Measurements from ENCODE around the gene PRPH.

The PRPH gene

DNA sequence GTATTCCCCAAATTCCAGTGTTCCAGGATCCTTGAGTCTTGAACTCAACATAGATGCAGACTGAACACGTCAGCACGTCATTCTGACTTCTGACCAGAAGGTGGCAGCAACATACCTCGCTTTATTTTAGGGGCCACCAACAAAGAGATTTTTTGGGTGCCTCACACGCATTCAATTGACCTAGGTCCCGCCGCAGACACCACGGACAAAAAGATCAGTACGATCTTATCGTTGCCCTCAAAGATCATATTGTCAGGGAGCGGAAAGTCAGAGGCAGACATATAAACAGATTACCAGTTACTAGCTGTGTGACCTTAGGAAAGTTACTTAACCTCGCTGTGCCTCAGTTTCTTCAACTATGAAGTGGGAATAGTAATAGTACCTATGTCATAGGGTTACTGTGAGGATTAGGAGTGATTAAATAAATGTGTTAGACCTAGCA is 6.5 kb upstream of the PRPH start:
- Histone ChIP-seq H3K9me3 (no peaks in the 10 kb centered on the region), H4K20me1 (no peaks in the 10 kb centered on the region; the same call in 1 of the 2 replicates), H3K27me3 (peaks cover 14% of the 10 kb centered on the region), H3K4me3 (no peak overlapping the region), H3K4me2 (no peak overlapping the region), H3K9ac (no peak overlapping the region), H3K4me1 (0 out of 2 replicates have a peak, but pooled peaks cover 4% of the 10 kb centered on the region), H3K27ac (no peak overlapping the region), H3K36me3 (no peaks in the 10 kb centered on the region)
- no peak for TF ChIP-seq Cebpa-rat (IDR thresholded peaks at IDR 0.05)

DNA sequence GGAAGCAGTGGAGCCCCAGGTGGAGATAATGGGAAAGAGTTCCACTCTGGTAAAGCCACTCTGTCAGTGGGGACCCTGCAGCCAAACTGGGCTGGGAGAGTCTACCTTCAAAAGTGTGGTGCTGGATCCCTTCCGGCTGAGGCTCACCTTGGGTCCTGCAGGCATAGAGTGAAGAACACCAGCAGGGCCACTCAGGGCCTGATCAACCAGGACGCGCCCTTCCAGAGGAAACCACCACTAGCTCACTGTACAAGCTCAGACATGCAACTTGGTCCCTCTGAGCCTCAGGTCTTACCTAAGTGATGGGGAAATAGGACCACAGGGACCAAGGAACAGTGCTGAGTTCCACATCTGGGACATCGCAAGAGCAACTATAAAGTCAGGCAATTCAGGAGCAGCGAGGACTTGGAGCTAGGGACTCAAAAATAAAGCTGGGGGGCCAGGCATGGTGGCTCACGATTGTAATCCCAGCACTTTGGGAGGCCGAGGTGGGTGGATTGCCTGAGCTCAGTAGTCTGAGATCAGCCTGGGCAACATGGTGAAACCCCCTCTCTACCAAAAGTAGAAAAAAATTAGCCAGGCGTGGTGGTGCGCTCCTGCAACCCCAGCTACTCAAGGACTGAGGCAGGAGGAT is 5.9 kb upstream of the PRPH start:
- Histone ChIP-seq H3K4me1 (0 out of 2 replicates have a peak, but pooled peaks cover 7% of the 10 kb centered on the region), H4K20me1 (peaks cover under 1% of the 10 kb centered on the region; the same call in 1 of the 2 replicates), H3K9me3 (no peaks in the 10 kb centered on the region), H3K27me3 (peaks cover 20% of the 10 kb centered on the region), H3K4me2 (no peak overlapping the region), H3K4me3 (no peak overlapping the region), H3K9ac (no peak overlapping the region), H3K27ac (no peak overlapping the region), H3K36me3 (no peaks in the 10 kb centered on the region)
- no peak for TF ChIP-seq Cebpa-rat (IDR thresholded peaks at IDR 0.05)

- no peak for TF ChIP-seq Cebpa-rat (IDR thresholded peaks at IDR 0.05)
Measured at GRCh38 chr12:49292729-49293055, 2.3 kb upstream of the PRPH start.

GRCh38 chr12:49293056-49293956 is 1.6 kb upstream of the PRPH start:
- no peak overlapping the region for H3K27ac ChIP-seq
- no peaks in the 10 kb centered on the region for H3K9me3 ChIP-seq
- TF ChIP-seq Cebpa-rat (IDR thresholded peaks at IDR 0.05), result no peak
- peaks cover 62% of the 10 kb centered on the region for H3K27me3 ChIP-seq
- H3K4me2 ChIP-seq, result no peak overlapping the region
- no peak overlapping the region for H3K9ac ChIP-seq
- peaks cover 34% of the 10 kb centered on the region for H3K4me1 ChIP-seq
- no peaks in the 10 kb centered on the region for H3K36me3 ChIP-seq
- H3K4me3 ChIP-seq, result no peak overlapping the region
- peaks cover 31% of the 10 kb centered on the region for H4K20me1 ChIP-seq

More at GRCh38 chr12:49292729-49293055, 2.3 kb upstream of the PRPH start:
- Histone ChIP-seq H3K36me3 (no peaks in the 10 kb centered on the region), H3K27me3 (peaks cover 56% of the 10 kb centered on the region), H3K4me3 (no peak overlapping the region), H3K4me2 (no peak overlapping the region), H3K27ac (no peak overlapping the region), H3K4me1 (peaks cover 34% of the 10 kb centered on the region), H4K20me1 (peaks cover 31% of the 10 kb centered on the region), H3K9ac (no peak overlapping the region), H3K9me3 (no peaks in the 10 kb centered on the region)

- Histone ChIP-seq H3K27ac (no peak overlapping the region), H3K4me3 (no peak overlapping the region; the same call in 1 of the 2 replicates), H3K4me2 (peak overlapping the region; percentile 75)
Measured at GRCh38 chr12:49294086-49294803, 702 bp upstream of the PRPH start.

GRCh38 chr12:49294804-49295081 is 204 bp upstream of the PRPH start:
- H3K36me3 ChIP-seq, result no peaks in the 10 kb centered on the region
- peaks cover 31% of the 10 kb centered on the region for H4K20me1 ChIP-seq
- H3K9me3 ChIP-seq, result no peaks in the 10 kb centered on the region
- H3K27ac ChIP-seq, result no peak overlapping the region
- H3K27me3 ChIP-seq, result peaks cover 71% of the 10 kb centered on the region
- peak overlapping the region; percentile 50 for H3K4me3 ChIP-seq
- H3K9ac ChIP-seq, result no peak overlapping the region
- no peak for TF ChIP-seq Cebpa-rat (IDR thresholded peaks at IDR 0.05)
- peak overlapping the region; percentile 75 for H3K4me2 ChIP-seq
- H3K4me1 ChIP-seq, result peaks cover 34% of the 10 kb centered on the region

More at GRCh38 chr12:49294086-49294803, 702 bp upstream of the PRPH start:
- Histone ChIP-seq H3K36me3 (no peaks in the 10 kb centered on the region), H3K4me1 (peaks cover 34% of the 10 kb centered on the region), H4K20me1 (peaks cover 31% of the 10 kb centered on the region), H3K27me3 (peaks cover 71% of the 10 kb centered on the region), H3K9ac (no peak overlapping the region), H3K9me3 (no peaks in the 10 kb centered on the region)
- TF ChIP-seq Cebpa-rat (IDR thresholded peaks at IDR 0.05), result no peak

DNA sequence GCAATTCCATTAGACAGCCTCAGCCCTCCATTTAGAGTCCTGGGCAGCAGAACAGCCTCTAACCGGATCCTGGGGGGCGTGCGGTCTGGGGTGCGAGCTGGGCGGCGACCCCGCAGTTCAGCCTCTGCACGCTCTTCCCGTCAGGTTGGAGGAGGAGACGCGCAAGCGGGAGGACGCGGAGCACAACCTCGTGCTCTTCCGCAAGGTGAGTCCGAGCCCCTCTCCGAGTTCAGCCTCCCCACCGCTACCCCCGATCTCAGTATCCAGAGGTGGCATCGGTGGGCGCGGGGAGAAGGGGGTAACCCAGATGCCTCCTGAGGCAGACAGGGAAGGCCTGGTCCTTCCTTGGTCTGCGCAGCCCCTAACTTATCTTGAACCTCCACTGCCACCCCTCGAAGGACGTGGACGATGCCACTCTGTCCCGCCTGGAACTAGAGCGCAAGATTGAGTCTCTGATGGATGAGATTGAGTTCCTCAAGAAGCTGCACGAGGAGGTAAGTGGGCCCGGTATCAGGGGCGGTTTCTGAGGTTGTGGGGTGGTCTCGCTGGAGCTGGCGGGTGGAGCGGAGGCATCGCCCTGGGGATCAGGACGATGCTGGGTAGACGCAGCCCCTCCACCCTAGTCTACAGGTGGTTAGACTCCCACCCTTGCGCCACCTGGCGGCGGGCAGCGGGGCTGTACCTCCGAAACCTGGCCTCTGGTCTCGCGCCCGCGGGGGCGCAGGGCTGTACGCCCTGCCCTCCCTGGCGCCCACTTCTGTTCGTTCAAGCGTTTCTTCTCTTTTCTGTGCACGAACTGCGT is 1.3 kb downstream of the PRPH start:
- Histone ChIP-seq H3K4me2 (peak overlapping the region; percentile 75), H3K9ac (no peak overlapping the region), H3K4me1 (peaks cover 34% of the 10 kb centered on the region), H3K36me3 (no peaks in the 10 kb centered on the region), H3K4me3 (peak overlapping the region; percentile 51), H3K27me3 (peaks cover 71% of the 10 kb centered on the region), H4K20me1 (peaks cover 31% of the 10 kb centered on the region), H3K9me3 (no peaks in the 10 kb centered on the region), H3K27ac (no peak overlapping the region)
- TF ChIP-seq Cebpa-rat (IDR thresholded peaks at IDR 0.05), result no peak

DNA sequence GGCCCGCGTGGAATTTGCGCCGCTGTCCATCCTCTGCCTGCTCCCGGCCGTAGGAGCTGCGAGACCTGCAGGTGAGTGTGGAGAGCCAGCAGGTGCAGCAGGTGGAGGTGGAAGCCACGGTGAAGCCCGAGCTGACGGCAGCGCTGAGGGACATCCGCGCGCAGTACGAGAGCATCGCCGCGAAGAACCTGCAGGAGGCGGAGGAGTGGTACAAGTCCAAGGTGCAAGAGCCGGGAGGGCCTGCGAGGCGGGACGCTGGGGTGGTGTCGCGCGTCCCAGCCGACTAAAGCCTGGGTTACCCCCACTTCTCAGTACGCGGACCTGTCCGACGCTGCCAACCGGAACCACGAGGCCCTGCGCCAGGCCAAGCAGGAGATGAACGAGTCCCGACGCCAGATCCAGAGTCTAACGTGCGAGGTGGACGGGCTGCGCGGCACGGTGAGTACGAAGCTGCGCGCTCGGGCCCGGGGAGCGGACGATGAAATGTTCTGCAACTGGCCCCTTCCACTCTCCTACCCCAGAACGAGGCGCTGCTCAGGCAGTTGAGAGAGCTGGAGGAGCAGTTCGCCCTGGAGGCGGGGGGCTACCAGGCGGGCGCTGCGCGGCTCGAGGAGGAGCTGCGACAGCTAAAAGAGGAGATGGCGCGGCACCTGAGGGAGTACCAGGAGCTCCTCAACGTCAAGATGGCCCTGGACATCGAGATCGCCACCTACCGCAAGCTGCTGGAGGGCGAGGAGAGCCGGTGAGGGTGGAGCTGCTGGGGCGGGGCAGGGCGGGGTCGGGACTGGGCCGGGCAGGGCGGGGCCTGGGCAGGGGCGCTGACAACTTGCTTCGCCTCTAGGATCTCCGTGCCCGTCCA is 2.1 kb downstream of the PRPH start:
- H3K36me3 ChIP-seq, result no peaks in the 10 kb centered on the region
- H3K4me3 ChIP-seq, result peak overlapping the region; percentile 51
- no peak overlapping the region for H3K9ac ChIP-seq
- H3K27ac ChIP-seq, result no peak overlapping the region
- H4K20me1 ChIP-seq, result peaks cover 31% of the 10 kb centered on the region
- peak overlapping the region; percentile 69 for H3K4me2 ChIP-seq
- H3K4me1 ChIP-seq, result peaks cover 34% of the 10 kb centered on the region
- H3K9me3 ChIP-seq, result no peaks in the 10 kb centered on the region
- TF ChIP-seq Cebpa-rat (IDR thresholded peaks at IDR 0.05), result no peak
- H3K27me3 ChIP-seq, result peaks cover 71% of the 10 kb centered on the region
